Mammary epithelial cell (primary cell): ENCODE data around the gene C2orf42.
"Not testable (repeated sequence)": the region's sequence is repeated elsewhere in the genome, so short reads cannot be mapped to it uniquely, and the experiment has no call there.

Experiments used
- EZH2 ChIP-seq: IDR thresholded peaks from 2 replicates; pipeline ENCODE4 v1.6.1; 2012; ENCODE audit warnings: low read length, inconsistent platforms, borderline replicate concordance
- TF ChIP-seq, protein P1 (sequence below), 2 donors: IDR thresholded peaks in 1 of 2; conservative IDR thresholded peaks in 1 of 2; 2 replicates each; pipeline ENCODE4 v1.5.1; 2011 to 2012; ENCODE audit warnings: inconsistent platforms in 2 of 2, low read length in 2 of 2, mild to moderate bottlenecking in 2 of 2, control low read depth in 1 of 2, low read depth in 1 of 2; ENCODE audit not compliant: insufficient read depth in 1 of 2; ENCODE audit errors: extremely low read depth in 1 of 2

DNA sequence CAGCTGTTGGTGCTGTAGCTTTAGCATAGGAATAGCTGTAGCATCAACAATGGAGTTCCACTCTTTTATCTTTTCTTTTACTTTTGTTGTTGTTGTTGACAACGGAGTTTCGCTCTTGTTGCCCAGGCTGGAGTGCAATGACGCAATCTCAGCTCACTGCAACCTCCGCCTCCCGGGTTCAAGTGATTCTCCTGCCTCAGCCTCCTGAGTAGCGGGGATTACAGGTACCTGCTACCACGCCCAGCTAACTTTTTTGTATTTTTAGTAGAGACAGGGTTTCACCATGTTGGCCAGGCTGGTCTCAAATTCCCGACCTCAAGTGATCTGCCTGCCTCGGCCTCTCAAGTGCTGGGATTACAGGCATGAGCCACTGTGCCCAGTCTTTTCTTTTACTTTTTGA lies 3.6 kb downstream of the C2orf42 start:
- TF ChIP-seq, protein P1, sequence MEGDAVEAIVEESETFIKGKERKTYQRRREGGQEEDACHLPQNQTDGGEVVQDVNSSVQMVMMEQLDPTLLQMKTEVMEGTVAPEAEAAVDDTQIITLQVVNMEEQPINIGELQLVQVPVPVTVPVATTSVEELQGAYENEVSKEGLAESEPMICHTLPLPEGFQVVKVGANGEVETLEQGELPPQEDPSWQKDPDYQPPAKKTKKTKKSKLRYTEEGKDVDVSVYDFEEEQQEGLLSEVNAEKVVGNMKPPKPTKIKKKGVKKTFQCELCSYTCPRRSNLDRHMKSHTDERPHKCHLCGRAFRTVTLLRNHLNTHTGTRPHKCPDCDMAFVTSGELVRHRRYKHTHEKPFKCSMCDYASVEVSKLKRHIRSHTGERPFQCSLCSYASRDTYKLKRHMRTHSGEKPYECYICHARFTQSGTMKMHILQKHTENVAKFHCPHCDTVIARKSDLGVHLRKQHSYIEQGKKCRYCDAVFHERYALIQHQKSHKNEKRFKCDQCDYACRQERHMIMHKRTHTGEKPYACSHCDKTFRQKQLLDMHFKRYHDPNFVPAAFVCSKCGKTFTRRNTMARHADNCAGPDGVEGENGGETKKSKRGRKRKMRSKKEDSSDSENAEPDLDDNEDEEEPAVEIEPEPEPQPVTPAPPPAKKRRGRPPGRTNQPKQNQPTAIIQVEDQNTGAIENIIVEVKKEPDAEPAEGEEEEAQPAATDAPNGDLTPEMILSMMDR (conservative IDR thresholded peaks at IDR 0.05 in 1 of 2, IDR thresholded peaks at IDR 0.05 in 1 of 2; ENCODE audit: extremely low read depth in 1 of 2, insufficient read depth in 1 of 2, low read depth in 1 of 2, low read length in 2 of 2): not testable (repeated sequence)
- not testable (repeated sequence) for TF ChIP-seq EZH2
